AG10803 (cell line): ENCODE results near the gene AHDC1.
A peak's percentile ranks its signal among the peaks of the same experiment; 100 is the strongest.
"Not testable (repeated sequence)": the region's sequence is repeated elsewhere in the genome, so short reads cannot be mapped to it uniquely, and the experiment has no call there.

ENCODE experiments used
- DNase-seq: peaks from one replicate; pipeline ENCODE4 v3.0.0; 2010; ENCODE audit warnings: low read depth
- H3K4me3 ChIP-seq: 2 replicates; pipeline ENCODE4 v1.5.1; 2011; ENCODE audit warnings: mild to moderate bottlenecking, low read length, control low read depth
- CTCF ChIP-seq: conservative IDR thresholded peaks from 2 replicates; pipeline ENCODE4 v1.5.1; 2011; ENCODE audit warnings: mild to moderate bottlenecking, low read length, control low read depth, inconsistent platforms

Gene AHDC1

GRCh38 chr1:27647328-27647727, 43.4 kb upstream of the AHDC1 start:
- DNase-seq: no peak
- no peak overlapping the region for H3K4me3 ChIP-seq
- no peak for TF ChIP-seq CTCF

- no peak for DNase-seq
- H3K4me3 ChIP-seq: no peak overlapping the region
- TF ChIP-seq CTCF: no peak
Measured at GRCh38 chr1:27646676-27647075, 42.7 kb upstream of the AHDC1 start.

DNA sequence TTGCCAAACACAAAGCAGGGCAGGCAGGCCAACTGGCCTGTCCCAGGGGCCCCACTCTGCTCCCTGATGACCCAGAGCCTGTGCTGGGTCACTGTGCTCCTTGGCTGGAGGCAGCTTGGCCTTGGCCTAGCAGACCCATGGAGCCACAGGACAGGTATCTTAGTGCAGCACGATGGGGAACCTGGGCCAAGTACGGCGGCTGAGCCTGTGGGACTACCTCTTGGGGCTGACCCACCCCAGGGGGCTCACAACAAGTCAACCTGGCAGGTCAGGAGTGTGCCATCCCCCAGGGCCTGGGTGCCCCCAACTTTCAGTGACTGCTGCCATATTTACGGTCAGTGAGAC, 41.1 kb upstream of the AHDC1 start:
- H3K4me3 ChIP-seq: no peak overlapping the region
- DNase-seq: no peak
- TF ChIP-seq CTCF: no peak

GRCh38 chr1:27644369-27645070, 40.6 kb upstream of the AHDC1 start:
- DNase-seq: no peak
- no peak; the same call in 1 of the 2 replicates for TF ChIP-seq CTCF
- H3K4me3 ChIP-seq: no peak overlapping the region

DNA sequence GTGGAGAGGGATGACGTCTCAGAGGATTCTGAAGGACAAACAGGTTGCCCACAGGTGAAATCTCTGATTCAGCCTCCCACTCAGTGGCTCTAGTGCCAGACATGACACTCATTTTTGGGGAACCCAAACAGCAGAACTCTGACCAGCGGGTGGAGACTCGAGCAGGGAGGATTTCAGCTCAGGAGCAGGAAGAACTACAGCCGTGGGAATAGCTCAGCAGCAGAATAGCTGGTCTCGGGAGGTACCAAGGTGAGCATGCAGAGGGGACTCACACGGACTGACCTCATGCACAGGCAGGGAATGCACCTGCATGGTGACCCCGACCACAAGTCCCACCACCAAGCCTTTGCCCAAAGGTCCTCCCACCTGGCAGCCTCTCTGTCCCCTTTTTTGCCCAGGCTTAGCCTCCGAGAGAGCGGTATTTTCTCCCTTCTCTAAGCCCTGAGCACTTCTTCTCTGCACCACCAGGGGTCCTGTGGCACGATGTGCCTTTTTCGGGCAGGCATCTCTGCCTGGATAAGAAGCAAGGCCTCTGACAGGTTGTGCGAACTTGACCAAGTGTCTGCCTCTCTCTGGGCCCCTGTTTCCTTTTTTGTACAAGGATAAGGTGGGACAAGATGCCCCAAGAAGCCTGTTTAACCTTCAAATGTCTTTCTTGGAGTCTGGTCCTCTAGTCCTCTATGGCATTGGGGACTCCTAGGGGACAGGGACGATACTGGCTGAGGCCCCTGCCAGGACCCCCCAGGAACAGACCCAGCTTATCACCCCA, 39.8 kb upstream of the AHDC1 start:
- DNase-seq: peak; percentile 60
- TF ChIP-seq CTCF: peak; percentile 90
- H3K4me3 ChIP-seq: no peak overlapping the region

GRCh38 chr1:27640514-27640913, 36.6 kb upstream of the AHDC1 start:
- not testable (repeated sequence) for DNase-seq, H3K4me3 ChIP-seq

- no peak for DNase-seq
- no peak for TF ChIP-seq CTCF
- no peak overlapping the region for H3K4me3 ChIP-seq
Measured at GRCh38 chr1:27638805-27639204, 34.9 kb upstream of the AHDC1 start.
